ENCODE results near the gene CCDC152. TPM values are rescaled to one million over a fixed set of nuclear protein-coding genes. Genes with fewer than 3 reads are reported as not detected.

CCDC152 gene
- total RNA-seq, 1 experiment from 2014 or later: not detected

DNA sequence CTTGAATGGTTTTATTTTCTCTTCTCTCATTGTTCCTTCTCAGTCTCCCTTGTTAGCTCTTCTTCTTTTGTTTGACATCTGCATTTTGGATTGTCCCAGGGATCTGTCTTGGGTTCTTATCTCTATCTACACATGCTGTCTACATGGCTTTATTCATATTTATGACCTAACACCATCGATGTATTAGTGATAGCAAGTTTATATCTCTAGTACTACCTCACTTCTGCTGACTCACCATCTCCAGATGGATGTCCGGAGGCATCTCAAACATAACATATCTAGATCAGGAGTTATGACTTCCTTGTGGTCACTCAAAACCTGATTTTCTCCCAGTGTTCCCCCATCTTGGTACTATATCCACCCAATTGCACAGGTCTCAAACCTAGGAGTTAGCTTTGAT lies 74.3 kb downstream of the CCDC152 start:
- Mint-ChIP-seq H3K4me1 (ENCODE audit: low read depth, unreplicated experiment) (peaks cover 6% of the 10 kb centered on the region), H3K9me3 (ENCODE audit: unreplicated experiment) (peaks cover 26% of the 10 kb centered on the region), H3K36me3 (ENCODE audit: insufficient read depth, unreplicated experiment) (no peaks in the 10 kb centered on the region), H3K27ac (ENCODE audit: unreplicated experiment) (no peak overlapping the region), H3K4me3 (ENCODE audit: unreplicated experiment) (no peak overlapping the region), H3K27me3 (ENCODE audit: insufficient read depth, unreplicated experiment) (no peaks in the 10 kb centered on the region)
- Histone ChIP-seq H3K4me3 (ENCODE audit: low read depth, low read length) (no peak overlapping the region), H3K36me3 (ENCODE audit: control insufficient read depth, insufficient read depth, low read length) (no peaks in the 10 kb centered on the region), H3K27me3 (replicated peaks; ENCODE audit: control insufficient read depth, insufficient read depth, low read length) (no peaks in the 10 kb centered on the region), H3K4me1 (no peaks in the 10 kb centered on the region), H3K9me3 (no peaks in the 10 kb centered on the region; the same call in 1 of the 2 replicates)
- TF ChIP-seq, protein P1, sequence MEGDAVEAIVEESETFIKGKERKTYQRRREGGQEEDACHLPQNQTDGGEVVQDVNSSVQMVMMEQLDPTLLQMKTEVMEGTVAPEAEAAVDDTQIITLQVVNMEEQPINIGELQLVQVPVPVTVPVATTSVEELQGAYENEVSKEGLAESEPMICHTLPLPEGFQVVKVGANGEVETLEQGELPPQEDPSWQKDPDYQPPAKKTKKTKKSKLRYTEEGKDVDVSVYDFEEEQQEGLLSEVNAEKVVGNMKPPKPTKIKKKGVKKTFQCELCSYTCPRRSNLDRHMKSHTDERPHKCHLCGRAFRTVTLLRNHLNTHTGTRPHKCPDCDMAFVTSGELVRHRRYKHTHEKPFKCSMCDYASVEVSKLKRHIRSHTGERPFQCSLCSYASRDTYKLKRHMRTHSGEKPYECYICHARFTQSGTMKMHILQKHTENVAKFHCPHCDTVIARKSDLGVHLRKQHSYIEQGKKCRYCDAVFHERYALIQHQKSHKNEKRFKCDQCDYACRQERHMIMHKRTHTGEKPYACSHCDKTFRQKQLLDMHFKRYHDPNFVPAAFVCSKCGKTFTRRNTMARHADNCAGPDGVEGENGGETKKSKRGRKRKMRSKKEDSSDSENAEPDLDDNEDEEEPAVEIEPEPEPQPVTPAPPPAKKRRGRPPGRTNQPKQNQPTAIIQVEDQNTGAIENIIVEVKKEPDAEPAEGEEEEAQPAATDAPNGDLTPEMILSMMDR (IDR thresholded peaks at IDR 0.05; ENCODE audit: insufficient read depth in 1 of 2, low read depth in 1 of 2, low read length in 1 of 2, severe bottlenecking in 1 of 2, unreplicated experiment in 1 of 2): no peak
- no TSS peak for BruUV-seq (replicated peaks)
- ChIA-PET CTCF (no interaction called here), POLR2A (no interaction called here)
- intact Hi-C loops (cut with micrococcal nuclease; ENCODE audit: unreplicated experiment): no loop called here
- no peak for DNase-seq

DNA sequence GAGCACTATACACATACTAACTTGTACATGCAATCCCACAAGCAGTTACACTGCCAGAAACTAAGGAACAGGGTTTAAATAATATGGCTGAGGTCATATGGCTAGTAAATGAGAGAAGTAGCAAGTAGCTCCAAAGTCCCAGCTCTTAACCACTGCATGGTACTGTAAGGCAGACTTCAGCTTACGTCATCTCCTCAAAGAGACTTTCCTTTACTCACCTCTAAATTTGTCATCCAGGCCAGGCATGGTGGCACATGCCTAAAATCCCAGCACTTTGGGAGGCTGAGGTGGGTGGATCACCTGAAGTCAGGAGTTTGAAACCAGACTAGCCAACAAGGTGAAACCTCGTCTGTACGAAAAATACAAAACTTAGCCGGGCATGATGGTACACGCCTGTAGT lies 75.4 kb downstream of the CCDC152 start:
- H3K27me3 ChIP-seq (replicated peaks; ENCODE audit: control insufficient read depth, insufficient read depth, low read length): no peaks in the 10 kb centered on the region
- H3K4me3 ChIP-seq (ENCODE audit: low read depth, low read length): no peak overlapping the region
- POLR2A ChIA-PET: no interaction called here
- no TSS peak for BruUV-seq (replicated peaks)
- intact Hi-C loops (cut with micrococcal nuclease; ENCODE audit: unreplicated experiment): no loop called here
- no peaks in the 10 kb centered on the region for H3K4me1 ChIP-seq
- no peaks in the 10 kb centered on the region; the same call in 1 of the 2 replicates for H3K9me3 ChIP-seq
- TF ChIP-seq, protein P1 (IDR thresholded peaks at IDR 0.05; ENCODE audit: insufficient read depth in 1 of 2, low read depth in 1 of 2, low read length in 1 of 2, severe bottlenecking in 1 of 2, unreplicated experiment in 1 of 2): no peak
- no peak overlapping the region for H3K4me3 Mint-ChIP-seq (ENCODE audit: unreplicated experiment)
- CTCF ChIA-PET: no interaction called here
- H3K36me3 Mint-ChIP-seq (ENCODE audit: insufficient read depth, unreplicated experiment): no peaks in the 10 kb centered on the region
- DNase-seq: no peak
- H3K27ac Mint-ChIP-seq (ENCODE audit: unreplicated experiment): no peak overlapping the region
- H3K9me3 Mint-ChIP-seq (ENCODE audit: unreplicated experiment): peaks cover 26% of the 10 kb centered on the region
- H3K36me3 ChIP-seq (ENCODE audit: control insufficient read depth, insufficient read depth, low read length): no peaks in the 10 kb centered on the region
- H3K4me1 Mint-ChIP-seq (ENCODE audit: low read depth, unreplicated experiment): peaks cover 6% of the 10 kb centered on the region
- no peaks in the 10 kb centered on the region for H3K27me3 Mint-ChIP-seq (ENCODE audit: insufficient read depth, unreplicated experiment)

DNA sequence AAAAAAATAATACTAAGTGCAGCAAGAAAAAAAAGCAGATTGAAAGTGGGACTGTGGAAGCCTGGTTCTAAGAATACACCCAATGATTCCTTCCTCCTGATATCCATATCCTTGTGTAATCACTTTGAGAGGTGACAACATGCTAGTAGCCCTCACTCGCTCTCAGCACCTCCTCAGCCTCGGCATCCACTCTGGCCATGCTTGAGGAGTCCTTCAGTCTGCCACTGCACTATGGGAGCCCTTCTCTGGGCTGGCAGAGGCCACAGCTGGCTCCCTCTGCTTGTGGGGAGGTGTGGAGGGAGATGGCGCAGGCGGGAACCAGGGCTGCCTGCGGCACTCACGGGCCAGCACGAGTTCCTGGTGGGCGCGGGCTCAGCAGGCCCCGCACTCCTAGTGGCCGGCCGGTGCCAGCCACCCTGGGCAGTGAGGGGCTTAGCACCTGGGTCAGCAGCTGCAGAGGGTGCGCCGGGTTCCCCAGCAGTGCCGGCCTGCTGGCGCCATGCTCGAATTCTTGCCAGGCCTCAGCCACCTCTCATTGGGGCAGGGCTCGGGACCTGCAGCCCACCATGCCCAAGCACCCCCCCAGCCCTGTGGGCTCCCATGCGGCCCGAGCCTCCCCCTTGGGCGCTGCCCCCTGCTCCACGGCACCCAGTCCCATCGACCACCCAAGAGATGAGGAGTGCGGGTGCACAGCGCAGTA lies 79.6 kb downstream of the CCDC152 start:
- H3K4me3 ChIP-seq (ENCODE audit: low read depth, low read length): no peak overlapping the region
- TF ChIP-seq, protein P1 (IDR thresholded peaks at IDR 0.05; ENCODE audit: insufficient read depth in 1 of 2, low read depth in 1 of 2, low read length in 1 of 2, severe bottlenecking in 1 of 2, unreplicated experiment in 1 of 2): no peak
- H3K27me3 Mint-ChIP-seq (ENCODE audit: insufficient read depth, unreplicated experiment): no peaks in the 10 kb centered on the region
- H3K4me1 Mint-ChIP-seq (ENCODE audit: low read depth, unreplicated experiment): peaks cover 4% of the 10 kb centered on the region
- H3K4me3 Mint-ChIP-seq (ENCODE audit: unreplicated experiment): no peak overlapping the region
- no peaks in the 10 kb centered on the region; the same call in 1 of the 2 replicates for H3K9me3 ChIP-seq
- H3K4me1 ChIP-seq: no peaks in the 10 kb centered on the region
- ChIA-PET CTCF (no interaction called here), POLR2A (no interaction called here)
- H3K36me3 Mint-ChIP-seq (ENCODE audit: insufficient read depth, unreplicated experiment): no peaks in the 10 kb centered on the region
- BruUV-seq (replicated peaks): no TSS peak
- H3K36me3 ChIP-seq (ENCODE audit: control insufficient read depth, insufficient read depth, low read length): no peaks in the 10 kb centered on the region
- intact Hi-C loops (cut with micrococcal nuclease; ENCODE audit: unreplicated experiment): no loop called here
- H3K27ac Mint-ChIP-seq (ENCODE audit: unreplicated experiment): no peak overlapping the region
- peaks cover 26% of the 10 kb centered on the region for H3K9me3 Mint-ChIP-seq (ENCODE audit: unreplicated experiment)
- DNase-seq: no peak
- no peaks in the 10 kb centered on the region for H3K27me3 ChIP-seq (replicated peaks; ENCODE audit: control insufficient read depth, insufficient read depth, low read length)

Data from Caco-2 (cell line).